ENCODE data around the gene VPREB3. TPM values are rescaled to one million over a fixed set of nuclear protein-coding genes. Genes with fewer than 3 reads are reported as not detected.

VPREB3 gene
- total RNA-seq, 3 donors from 2014 or later = not detected

DNA sequence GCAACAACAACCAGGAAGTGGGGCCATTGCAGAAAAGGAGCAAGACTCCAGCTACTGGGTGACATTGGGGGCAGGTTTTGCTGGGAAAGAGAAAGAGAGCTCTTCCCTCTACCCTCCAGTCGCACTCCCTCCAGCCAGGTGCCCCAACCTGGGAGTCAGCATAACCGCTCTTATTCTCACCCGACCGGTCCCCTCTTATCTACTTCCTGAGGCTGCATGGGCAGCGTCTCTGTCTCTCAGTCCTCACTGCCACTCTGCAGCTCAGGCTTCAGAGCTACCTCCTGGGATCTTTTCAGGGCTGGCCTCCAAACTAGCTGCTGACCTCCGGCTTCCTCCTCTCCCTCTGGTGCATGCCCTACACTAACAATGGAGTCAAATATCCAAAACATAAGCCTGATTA lies 8.4 kb downstream of the VPREB3 start:
- no peak overlapping the region for H3K4me3 ChIP-seq
- intact Hi-C loops (cut with DNase I; ENCODE audit: low total_unique reads) = no loop called here
- no peaks in the 10 kb centered on the region for H3K9me3 ChIP-seq
- H3K4me1 ChIP-seq = no peaks in the 10 kb centered on the region
- H3K27ac ChIP-seq = no peak overlapping the region
- TF ChIP-seq POLR2A (IDR thresholded peaks at IDR 0.05) = no peak
- no peak for TF ChIP-seq POLR2AphosphoS5 (IDR thresholded peaks at IDR 0.05)
- TF ChIP-seq CTCF (IDR thresholded peaks at IDR 0.05) = no peak
- no peak for DNase-seq (ENCODE audit: low spot score in 2 of 2)
- H3K27me3 ChIP-seq = no peaks in the 10 kb centered on the region
- H3K36me3 ChIP-seq = peaks cover 5% of the 10 kb centered on the region

- DNase-seq (ENCODE audit: low spot score in 2 of 2) = no peak
- no peaks in the 10 kb centered on the region for H3K4me1 ChIP-seq
- no peak overlapping the region for H3K4me3 ChIP-seq
- no peak overlapping the region for H3K27ac ChIP-seq
- H3K27me3 ChIP-seq = no peaks in the 10 kb centered on the region
- peaks cover 5% of the 10 kb centered on the region for H3K36me3 ChIP-seq
- H3K9me3 ChIP-seq = no peaks in the 10 kb centered on the region
- no peak for TF ChIP-seq POLR2AphosphoS5 (IDR thresholded peaks at IDR 0.05)
- TF ChIP-seq POLR2A (IDR thresholded peaks at IDR 0.05) = no peak
- no peak for TF ChIP-seq CTCF (IDR thresholded peaks at IDR 0.05)
- intact Hi-C loops (cut with DNase I; ENCODE audit: low total_unique reads) = no loop called here
These were observed 9.7 kb downstream of the VPREB3 start for GRCh38 chr22:23744485-23744884.

- Histone ChIP-seq H3K36me3 (peaks cover 5% of the 10 kb centered on the region), H3K4me1 (no peaks in the 10 kb centered on the region), H3K4me3 (no peak overlapping the region), H3K27me3 (no peaks in the 10 kb centered on the region), H3K9me3 (no peaks in the 10 kb centered on the region), H3K27ac (no peak overlapping the region)
- intact Hi-C loops (cut with DNase I; ENCODE audit: low total_unique reads) = no loop called here
- DNase-seq (ENCODE audit: low spot score in 2 of 2) = no peak
- TF ChIP-seq CTCF (IDR thresholded peaks at IDR 0.05) = no peak
These were observed 10.2 kb downstream of the VPREB3 start for GRCh38 chr22:23744001-23744400.

DNA sequence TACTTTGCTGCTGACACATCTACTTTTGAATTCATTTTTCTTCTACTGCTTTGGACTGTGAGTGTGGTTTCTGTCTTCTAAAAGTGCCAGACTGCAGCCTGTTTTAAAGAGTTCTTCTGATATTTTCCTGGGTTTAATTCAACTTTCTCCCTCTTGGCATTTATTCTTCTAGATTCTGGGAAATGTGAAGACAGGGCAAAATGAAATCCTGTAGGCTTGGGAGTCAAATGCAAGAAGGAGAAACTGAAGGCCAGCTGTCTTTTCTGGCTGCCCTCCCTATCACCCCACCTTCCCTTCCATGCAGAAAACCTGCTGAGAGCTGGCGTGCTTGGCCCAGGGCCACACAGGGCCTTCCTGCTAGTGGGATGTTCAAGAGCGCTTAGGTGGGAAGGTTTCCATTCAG lies 10.9 kb downstream of the VPREB3 start:
- Histone ChIP-seq H3K27ac (peak overlapping the region in 1 of 2 donors; percentile 43), H3K9me3 (no peaks in the 10 kb centered on the region), H3K27me3 (no peaks in the 10 kb centered on the region), H3K36me3 (peaks cover 5% of the 10 kb centered on the region), H3K4me3 (no peak overlapping the region), H3K4me1 (no peaks in the 10 kb centered on the region)
- intact Hi-C loops (cut with DNase I; ENCODE audit: low total_unique reads) = no loop called here
- TF ChIP-seq POLR2A (IDR thresholded peaks at IDR 0.05) (no peak), CTCF (IDR thresholded peaks at IDR 0.05) (no peak), POLR2AphosphoS5 (IDR thresholded peaks at IDR 0.05) (no peak)
- DNase-seq (ENCODE audit: low spot score in 2 of 2) = no peak

GRCh38 chr22:23742505-23743264 lies 11.5 kb downstream of the VPREB3 start:
- Histone ChIP-seq H3K27me3 (no peaks in the 10 kb centered on the region), H3K27ac (peak overlapping the region in 1 of 2 donors; percentile 43), H3K36me3 (peaks cover 5% of the 10 kb centered on the region), H3K9me3 (no peaks in the 10 kb centered on the region), H3K4me1 (no peaks in the 10 kb centered on the region), H3K4me3 (no peak overlapping the region)
- TF ChIP-seq POLR2A (IDR thresholded peaks at IDR 0.05) (no peak), POLR2AphosphoS5 (IDR thresholded peaks at IDR 0.05) (no peak), CTCF (IDR thresholded peaks at IDR 0.05) (no peak)
- intact Hi-C loops (cut with DNase I; ENCODE audit: low total_unique reads) = no loop called here
- no peak for DNase-seq (ENCODE audit: low spot score in 2 of 2)

Measured in breast epithelium (tissue), 4 donors.